Trophoblast cell (in vitro differentiated cells and primary cell): ENCODE data around the gene CDCP1.

Source experiments
- DNase-seq, 2 donors: peaks; one replicate each; pipeline ENCODE4 v3.0.0-alpha.2; 2016
- H2AFZ ChIP-seq: 2 replicates; pipeline ENCODE4 v1.6.1; 2013; ENCODE audit warnings: low read length, moderate library complexity, mild to moderate bottlenecking; ENCODE audit not compliant: insufficient read depth, poor library complexity
- H2AK5ac ChIP-seq: 2 replicates; pipeline ENCODE4 v1.6.1; 2013; ENCODE audit warnings: mild to moderate bottlenecking, low read length
- H2BK120ac ChIP-seq: 2 replicates; pipeline ENCODE4 v1.6.1; 2013; ENCODE audit warnings: low read length, mild to moderate bottlenecking, moderate library complexity; ENCODE audit not compliant: insufficient read depth, poor library complexity
- H2BK12ac ChIP-seq: 2 replicates; pipeline ENCODE4 v1.6.1; 2013; ENCODE audit warnings: mild to moderate bottlenecking, low read length, moderate library complexity
- H2BK5ac ChIP-seq: 2 replicates; pipeline ENCODE4 v1.6.1; 2013; ENCODE audit warnings: low read length, low read depth, moderate library complexity, mild to moderate bottlenecking; ENCODE audit not compliant: poor library complexity
- H3K14ac ChIP-seq: 2 replicates; pipeline ENCODE4 v1.6.1; 2013; ENCODE audit warnings: mild to moderate bottlenecking, low read length
- H3K18ac ChIP-seq: 2 replicates; pipeline ENCODE4 v1.6.1; 2013; ENCODE audit warnings: mild to moderate bottlenecking, low read length
- H3K23ac ChIP-seq: 2 replicates; pipeline ENCODE4 v1.6.1; 2013; ENCODE audit warnings: low read length
- H3K27ac ChIP-seq: 2 replicates; pipeline ENCODE4 v1.5.1; 2013; ENCODE audit warnings: low read depth, mild to moderate bottlenecking, inconsistent platforms, low read length, moderate library complexity
- H3K27me3 ChIP-seq: 2 replicates; pipeline ENCODE4 v1.6.1; 2013; ENCODE audit warnings: inconsistent platforms, mild to moderate bottlenecking, low read length, moderate library complexity; ENCODE audit not compliant: insufficient read depth
- H3K36me3 ChIP-seq, 2 experiments: 1 replicate in 1 of 2; 2 replicates in 1 of 2; pipeline ENCODE4 v1.6.1; 2013; ENCODE audit warnings: low read length in 2 of 2, mild to moderate bottlenecking in 2 of 2, moderate library complexity in 1 of 2; ENCODE audit not compliant: insufficient read depth in 2 of 2, control insufficient read depth in 1 of 2
- H3K4ac ChIP-seq: 2 replicates; pipeline ENCODE4 v1.6.1; 2013; ENCODE audit warnings: low read depth, mild to moderate bottlenecking, low read length, moderate library complexity
- H3K4me1 ChIP-seq, 2 experiments: 1 replicate in 1 of 2; 2 replicates in 1 of 2; pipeline ENCODE4 v1.6.1; 2013; ENCODE audit warnings: low read length in 2 of 2, mild to moderate bottlenecking in 2 of 2, moderate library complexity in 1 of 2; ENCODE audit not compliant: insufficient read depth in 2 of 2, control insufficient read depth in 1 of 2
- H3K4me2 ChIP-seq: 2 replicates; pipeline ENCODE4 v1.6.1; 2013; ENCODE audit warnings: inconsistent platforms, mild to moderate bottlenecking, low read length, moderate library complexity
- H3K4me3 ChIP-seq: 2 replicates; pipeline ENCODE4 v1.5.1; 2013; ENCODE audit warnings: mild to moderate bottlenecking, low read depth, low read length, inconsistent platforms
- H3K79me1 ChIP-seq: one replicate; pipeline ENCODE4 v1.6.1; 2013; ENCODE audit warnings: low read length
- H3K79me2 ChIP-seq: 2 replicates; pipeline ENCODE4 v1.6.1; 2013; ENCODE audit warnings: low read length, mild to moderate bottlenecking; ENCODE audit not compliant: control insufficient read depth, insufficient read depth, poor library complexity
- H3K9ac ChIP-seq: 2 replicates; pipeline ENCODE4 v1.6.1; 2013; ENCODE audit warnings: mild to moderate bottlenecking, low read length
- H3K9me3 ChIP-seq: 2 replicates; pipeline ENCODE4 v1.6.1; 2013; ENCODE audit warnings: low read depth, mild to moderate bottlenecking, control low read depth, inconsistent platforms, low read length; ENCODE audit not compliant: insufficient read depth
- H4K12ac ChIP-seq: 2 replicates; pipeline ENCODE4 v1.6.1; 2013; ENCODE audit warnings: low read depth, mild to moderate bottlenecking, low read length, moderate library complexity
- H4K8ac ChIP-seq: 2 replicates; pipeline ENCODE4 v1.6.1; 2013; ENCODE audit warnings: low read depth, mild to moderate bottlenecking, low read length, moderate library complexity
- H4K91ac ChIP-seq: one replicate; pipeline ENCODE4 v1.6.1; 2013; ENCODE audit warnings: low read depth, mild to moderate bottlenecking, low read length, moderate library complexity
- WGBS: extraction: QIAGEN DNeasy Blood & Tissue Kit; methylation state at CpG from one replicate; pipeline ENCODE4 v1.1.7; 2013; ENCODE audit warnings: missing lambda C conversion rate; ENCODE audit not compliant: insufficient read length, insufficient coverage; ENCODE audit errors: extremely low coverage; 5-methylcytosine and 5-hydroxymethylcytosine counted together

The CDCP1 gene

DNA sequence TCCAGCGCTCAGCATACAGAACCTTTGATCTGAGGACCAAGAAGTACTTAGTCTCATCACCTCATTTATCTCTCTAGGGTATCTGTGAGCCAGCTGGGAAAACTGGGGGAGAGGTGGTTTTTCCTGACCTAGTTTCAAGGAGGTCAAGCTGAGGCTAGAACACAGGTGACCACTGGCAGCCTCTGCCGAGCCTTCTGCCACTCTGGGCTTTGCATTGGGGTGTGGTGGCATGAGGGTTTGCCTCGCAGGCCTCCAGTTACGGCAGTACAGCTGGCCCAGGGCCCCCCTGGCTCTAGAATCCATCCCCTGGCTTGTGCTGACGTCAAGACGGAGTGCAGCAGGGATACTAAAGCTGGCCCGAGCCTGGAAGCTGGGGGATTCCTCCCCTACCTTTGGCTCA, 34.7 kb upstream of the CDCP1 start:
- H3K9me3 ChIP-seq = no peaks in the 10 kb centered on the region
- no peak overlapping the region for H3K23ac ChIP-seq
- peak overlapping the region; percentile 35 for H3K14ac ChIP-seq
- H3K4me1 ChIP-seq = peaks cover 16 to 26% of the 10 kb centered on the region in 2 experiments
- peak overlapping the region; percentile 25 for H2BK12ac ChIP-seq
- H3K18ac ChIP-seq = no peak overlapping the region
- no peak for DNase-seq
- H2BK120ac ChIP-seq = no peak overlapping the region
- H2BK5ac ChIP-seq = no peak overlapping the region
- H3K4ac ChIP-seq = no peak overlapping the region
- no peaks in the 10 kb centered on the region for H3K27me3 ChIP-seq
- H3K9ac ChIP-seq = no peak overlapping the region
- H2AFZ ChIP-seq = no peak overlapping the region
- no peaks in the 10 kb centered on the region for H3K79me2 ChIP-seq
- H4K12ac ChIP-seq = no peak overlapping the region
- WGBS = no CpG with 5 or more reads among the region's 7 CpGs
- H3K36me3 ChIP-seq = no peaks in the 10 kb centered on the region
- no peak overlapping the region for H3K4me3 ChIP-seq
- H4K91ac ChIP-seq = no peak overlapping the region
- no peak overlapping the region for H3K4me2 ChIP-seq
- H3K27ac ChIP-seq = no peak overlapping the region
- H4K8ac ChIP-seq = no peak overlapping the region
- H3K79me1 ChIP-seq = peaks cover 8% of the 10 kb centered on the region
- peak overlapping the region; percentile 43 for H2AK5ac ChIP-seq

DNA sequence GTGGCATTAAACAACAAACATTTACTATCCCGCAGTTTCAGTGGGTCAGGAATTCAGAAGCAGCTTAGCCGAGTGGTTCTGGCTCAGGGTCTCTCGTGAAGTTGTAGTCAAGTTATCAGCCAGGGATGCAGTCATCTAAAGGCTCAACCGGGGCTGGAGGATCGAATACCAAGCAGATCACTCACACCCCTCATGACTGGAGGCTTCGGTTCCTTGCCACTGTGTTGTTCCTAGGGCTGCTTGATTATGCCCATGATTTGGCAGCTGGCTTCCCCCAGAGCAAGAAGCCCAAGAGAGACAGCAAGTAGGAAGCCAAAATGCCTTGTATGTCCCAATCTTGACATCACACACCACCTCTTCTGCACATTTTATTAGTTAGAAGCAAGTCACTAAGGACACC, 33.9 kb upstream of the CDCP1 start:
- no CpG with 5 or more reads among the region's 6 CpGs for WGBS
- Histone ChIP-seq H2BK120ac (no peak overlapping the region), H3K14ac (no peak overlapping the region), H3K27me3 (no peaks in the 10 kb centered on the region), H4K12ac (no peak overlapping the region), H3K36me3 (no peaks in the 10 kb centered on the region), H3K9me3 (no peaks in the 10 kb centered on the region), H3K79me2 (no peaks in the 10 kb centered on the region), H3K4me2 (no peak overlapping the region), H2AFZ (no peak overlapping the region), H2AK5ac (no peak overlapping the region), H3K4me1 (peaks cover 16 to 26% of the 10 kb centered on the region in 2 experiments), H3K23ac (no peak overlapping the region), H2BK5ac (no peak overlapping the region), H3K9ac (no peak overlapping the region), H3K27ac (no peak overlapping the region), H3K18ac (no peak overlapping the region), H4K8ac (no peak overlapping the region), H3K4me3 (no peak overlapping the region), H3K4ac (no peak overlapping the region), H2BK12ac (no peak overlapping the region), H4K91ac (no peak overlapping the region), H3K79me1 (peaks cover 8% of the 10 kb centered on the region)
- DNase-seq = peak in 1 of 2 donors; percentile 19

DNA sequence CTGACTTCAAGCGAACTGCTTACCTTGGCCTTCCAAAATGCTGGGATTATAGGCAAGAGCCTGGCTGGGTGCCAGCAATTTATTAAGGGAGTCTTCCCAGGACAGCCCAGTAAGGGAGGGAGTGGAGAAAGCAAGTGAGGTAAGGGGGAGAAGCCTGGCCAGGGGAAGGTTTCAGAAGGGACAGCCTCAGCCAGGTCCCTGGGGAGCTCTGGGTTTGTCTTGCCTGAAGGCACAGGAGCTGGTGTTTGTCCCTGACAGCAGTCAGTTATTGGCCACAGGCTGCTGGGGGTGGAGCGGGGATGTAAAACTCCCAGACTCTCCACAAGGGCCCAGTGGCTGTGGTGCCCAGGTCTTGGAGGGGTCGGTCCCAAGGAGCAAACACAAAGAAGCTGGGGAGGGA, 33.0 kb upstream of the CDCP1 start:
- H3K18ac ChIP-seq = no peak overlapping the region
- H3K4me2 ChIP-seq = no peak overlapping the region
- H3K79me2 ChIP-seq = no peaks in the 10 kb centered on the region
- no peaks in the 10 kb centered on the region for H3K27me3 ChIP-seq
- no peak overlapping the region for H3K9ac ChIP-seq
- no CpG with 5 or more reads among the region's 3 CpGs for WGBS
- H2AK5ac ChIP-seq = no peak overlapping the region
- no peak overlapping the region for H4K12ac ChIP-seq
- no peak overlapping the region for H2BK5ac ChIP-seq
- no peak overlapping the region for H2AFZ ChIP-seq
- no peak overlapping the region for H2BK120ac ChIP-seq
- H3K4me1 ChIP-seq = peaks cover 16 to 26% of the 10 kb centered on the region in 2 experiments
- no peak overlapping the region for H3K23ac ChIP-seq
- H4K91ac ChIP-seq = no peak overlapping the region
- no peak overlapping the region for H3K4me3 ChIP-seq
- no peaks in the 10 kb centered on the region for H3K9me3 ChIP-seq
- H2BK12ac ChIP-seq = no peak overlapping the region
- no peak overlapping the region for H4K8ac ChIP-seq
- no peak for DNase-seq
- no peak overlapping the region for H3K4ac ChIP-seq
- H3K27ac ChIP-seq = no peak overlapping the region
- H3K36me3 ChIP-seq = no peaks in the 10 kb centered on the region
- H3K79me1 ChIP-seq = peaks cover 8% of the 10 kb centered on the region
- no peak overlapping the region for H3K14ac ChIP-seq

DNA sequence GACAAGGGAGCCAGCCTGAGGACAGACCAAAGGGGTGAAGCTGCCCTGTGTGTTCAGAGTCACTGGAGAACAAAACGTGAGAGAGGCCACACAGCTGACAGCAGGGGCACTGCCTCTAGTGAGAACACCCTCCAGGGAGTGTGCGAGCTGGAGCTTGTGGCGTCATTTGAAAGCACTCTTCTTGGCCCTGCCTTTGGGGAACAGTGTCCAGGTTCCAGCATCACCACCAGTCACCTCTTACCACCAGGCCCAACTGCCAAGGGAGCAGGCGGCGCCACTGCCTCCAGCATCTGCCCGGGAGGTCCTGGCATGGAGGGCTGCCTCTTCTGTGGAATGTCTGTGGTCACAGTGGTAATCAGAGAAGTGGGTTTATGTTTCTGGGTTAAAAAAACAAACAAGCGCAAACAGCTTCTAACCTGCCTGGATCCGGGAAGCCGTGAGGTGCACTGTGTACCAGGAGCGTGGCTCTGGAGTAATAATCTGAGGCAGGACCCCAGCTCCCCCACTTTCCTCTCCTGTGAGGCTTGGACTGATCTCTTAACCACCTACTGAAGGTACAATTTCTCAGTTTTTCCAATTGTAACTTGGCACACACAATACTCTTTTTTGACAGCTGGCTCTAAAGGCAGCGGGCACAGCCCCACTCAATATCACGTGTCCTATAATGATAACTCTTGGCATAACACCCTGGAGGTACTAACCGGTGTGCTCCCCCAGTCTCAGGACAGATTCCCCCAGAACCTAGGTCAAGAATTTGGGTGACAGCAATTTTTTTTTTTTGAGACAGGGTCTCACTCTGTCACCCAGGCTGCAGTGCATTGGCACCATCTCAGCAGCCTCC, 32.2 kb upstream of the CDCP1 start:
- Histone ChIP-seq H2BK120ac (no peak overlapping the region), H4K91ac (no peak overlapping the region), H4K8ac (no peak overlapping the region), H3K23ac (no peak overlapping the region), H3K4me1 (peaks cover 11 to 21% of the 10 kb centered on the region in 2 experiments), H2BK12ac (peak overlapping the region; percentile 33), H3K18ac (no peak overlapping the region), H3K27me3 (no peaks in the 10 kb centered on the region), H3K79me2 (no peaks in the 10 kb centered on the region), H3K36me3 (no peaks in the 10 kb centered on the region), H3K9ac (no peak overlapping the region), H2BK5ac (no peak overlapping the region), H3K27ac (no peak overlapping the region), H2AFZ (no peak overlapping the region), H4K12ac (no peak overlapping the region), H3K4me2 (no peak overlapping the region), H2AK5ac (no peak overlapping the region), H3K9me3 (no peaks in the 10 kb centered on the region), H3K79me1 (peaks cover 3% of the 10 kb centered on the region), H3K4ac (no peak overlapping the region), H3K4me3 (no peak overlapping the region), H3K14ac (no peak overlapping the region)
- no peak for DNase-seq
- WGBS = no CpG with 5 or more reads among the region's 13 CpGs
